Urinary bladder (tissue), 4 donors: ENCODE measurements around the gene OR4D2. TPM values are rescaled to one million over a fixed set of nuclear protein-coding genes. Genes with fewer than 3 reads are reported as not detected.

Experiments used
- DNase-seq: peaks from one replicate; pipeline ENCODE4 v3.0.0-alpha.2; 2015; ENCODE audit errors: extremely low spot score
- H3K27ac ChIP-seq: one replicate; pipeline ENCODE4 v1.5.1; 2013; ENCODE audit warnings: low read depth, mild to moderate bottlenecking, moderate library complexity
- H3K36me3 ChIP-seq: one replicate; pipeline ENCODE4 v1.6.1; 2013; ENCODE audit warnings: mild to moderate bottlenecking, moderate library complexity; ENCODE audit not compliant: insufficient read depth
- H3K4me1 ChIP-seq: one replicate; pipeline ENCODE4 v1.6.1; 2013; ENCODE audit warnings: mild to moderate bottlenecking, moderate library complexity; ENCODE audit not compliant: insufficient read depth
- H3K4me3 ChIP-seq: one replicate; pipeline ENCODE4 v1.5.1; 2013; ENCODE audit warnings: low read depth, low read length
- WGBS: extraction: QIAGEN DNeasy Blood & Tissue Kit; methylation state at CpG from one replicate; pipeline ENCODE4 v1.1.7; 2013; 5-methylcytosine and 5-hydroxymethylcytosine counted together
- polyA plus RNA-seq: library from polyadenylated mRNA; stranded (reverse); fragments of 200-250 nt; gene quantifications from one replicate; pipeline ENCODE4 v1.2.3, GENCODE V29; 2013
- total RNA-seq: library from RNA; depleted of rRNA; stranded (reverse); fragments of >200 nt; gene quantifications from one replicate; pipeline ENCODE4 v1.2.3, GENCODE V29; 2014
- donor health status: healthy with polysubstance abuse.
- donor health status: healthy.

OR4D2 gene
- total and polyA plus RNA-seq, 2 donors: not detected

DNA sequence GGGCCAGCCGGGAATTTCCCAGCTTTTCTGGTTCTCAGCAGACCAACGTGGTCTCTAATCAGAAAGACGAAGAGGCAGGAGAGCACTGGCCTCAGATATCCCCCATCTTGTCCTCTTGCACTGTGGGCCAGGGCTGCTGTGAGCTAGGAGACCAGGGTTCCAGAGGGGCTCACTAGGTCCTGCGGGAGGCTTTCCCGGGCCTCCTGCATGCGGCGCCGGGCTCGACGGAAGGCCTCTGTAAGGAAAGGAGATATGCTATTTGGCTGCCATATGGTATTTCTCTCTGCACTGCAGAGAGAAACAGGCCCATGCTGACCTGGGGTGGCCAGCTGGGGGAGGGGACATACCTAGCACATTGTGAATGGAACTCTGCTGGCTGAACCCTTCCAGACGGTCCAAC, 39.2 kb downstream of the OR4D2 start:
- DNase-seq: no peak
- Histone ChIP-seq H3K27ac (no peak overlapping the region), H3K4me1 (no peaks in the 10 kb centered on the region), H3K36me3 (no peaks in the 10 kb centered on the region), H3K4me3 (no peak overlapping the region)
- 91% methylated on average over 11 of the region's 11 CpGs for WGBS

DNA sequence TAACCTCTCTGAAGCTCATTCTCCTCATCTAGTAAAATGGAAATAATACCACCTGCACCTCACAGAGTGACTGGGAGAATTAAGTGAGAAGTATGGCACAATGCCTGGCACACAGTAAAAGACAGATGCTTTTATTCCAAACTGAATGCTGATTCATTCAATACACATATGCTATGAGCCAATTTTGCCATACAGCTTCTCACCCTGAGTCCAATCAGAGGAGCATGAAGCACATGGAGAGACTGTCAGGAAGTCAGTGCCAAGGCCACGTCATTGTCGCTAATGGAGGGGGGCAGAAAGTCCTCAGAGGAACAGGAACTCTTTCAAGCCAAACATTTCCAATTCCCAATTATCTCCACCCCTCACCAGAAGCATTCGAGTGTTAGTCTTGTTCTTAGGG, 40.7 kb downstream of the OR4D2 start:
- 89% methylated on average over 3 of the region's 3 CpGs for WGBS
- no peaks in the 10 kb centered on the region for H3K36me3 ChIP-seq
- H3K27ac ChIP-seq: no peak overlapping the region
- DNase-seq: no peak
- H3K4me3 ChIP-seq: no peak overlapping the region
- H3K4me1 ChIP-seq: no peaks in the 10 kb centered on the region

- WGBS: 94% methylated on average over 5 of the region's 5 CpGs
- Histone ChIP-seq H3K4me1 (no peaks in the 10 kb centered on the region), H3K27ac (no peak overlapping the region), H3K36me3 (no peaks in the 10 kb centered on the region), H3K4me3 (no peak overlapping the region)
- no peak for DNase-seq
Observed at GRCh38 chr17:58208344-58208743, 41.6 kb downstream of the OR4D2 start.

DNA sequence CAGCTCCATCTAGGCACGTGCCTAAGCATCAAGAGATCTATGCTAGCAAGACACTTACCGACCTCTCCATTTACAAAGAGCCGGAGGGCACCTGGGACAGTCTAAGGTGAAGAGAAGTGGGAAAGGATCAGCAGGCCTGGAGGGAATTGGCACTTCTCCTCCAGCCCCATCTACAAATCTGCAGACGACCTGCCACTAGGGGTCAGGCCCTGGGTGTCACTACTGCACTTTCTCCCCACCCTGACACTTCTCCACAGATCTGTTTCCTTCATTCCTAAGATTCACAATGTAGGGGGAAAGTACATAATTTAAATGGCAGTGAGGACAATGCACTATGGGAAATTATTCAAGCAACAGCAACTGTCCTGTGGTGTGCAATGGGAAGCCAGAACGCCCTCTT, 44.1 kb downstream of the OR4D2 start:
- no peaks in the 10 kb centered on the region for H3K36me3 ChIP-seq
- H3K4me3 ChIP-seq: no peak overlapping the region
- H3K4me1 ChIP-seq: no peaks in the 10 kb centered on the region
- DNase-seq: no peak
- 82% methylated on average over 5 of the region's 5 CpGs for WGBS
- no peak overlapping the region for H3K27ac ChIP-seq

DNA sequence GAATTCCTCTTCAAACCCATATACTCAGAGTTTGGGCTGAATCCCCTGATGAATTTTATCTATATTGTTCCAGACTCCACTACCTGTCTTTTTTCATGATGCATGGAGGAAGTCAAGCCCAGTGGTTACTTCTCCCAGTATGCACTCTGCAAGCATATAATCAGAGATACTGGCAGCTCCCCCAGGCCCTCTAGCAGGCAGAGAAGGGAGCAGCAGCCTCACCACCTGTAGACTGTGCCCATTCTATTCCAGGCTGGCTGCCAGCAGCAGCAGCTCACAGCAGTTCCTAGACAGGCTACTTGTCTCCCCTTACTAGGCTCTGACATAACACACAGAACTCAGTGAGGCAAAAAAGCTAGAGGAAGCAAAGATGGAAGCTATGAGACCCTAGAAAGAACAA, 48.9 kb downstream of the OR4D2 start:
- Histone ChIP-seq H3K4me1 (no peaks in the 10 kb centered on the region), H3K36me3 (no peaks in the 10 kb centered on the region), H3K4me3 (no peak overlapping the region), H3K27ac (no peak overlapping the region)
- DNase-seq: no peak

- no peak overlapping the region for H3K4me3 ChIP-seq
- no peak overlapping the region for H3K27ac ChIP-seq
- no peaks in the 10 kb centered on the region for H3K4me1 ChIP-seq
- 91% methylated on average over 3 of the region's 3 CpGs for WGBS
- DNase-seq: no peak
- H3K36me3 ChIP-seq: no peaks in the 10 kb centered on the region
Observed at GRCh38 chr17:58217766-58218165, 51.0 kb downstream of the OR4D2 start.

- 2% methylated on average over 56 of the region's 56 CpGs for WGBS
- H3K36me3 ChIP-seq: no peaks in the 10 kb centered on the region
- peak within 1 kb of the TSS; percentile 56 for H3K4me3 ChIP-seq
- no peaks in the 10 kb centered on the region for H3K4me1 ChIP-seq
- peak; percentile 66 for DNase-seq
- no peak within 1 kb of the TSS for H3K27ac ChIP-seq
Observed at GRCh38 chr17:58219007-58219788, 52.4 kb downstream of the OR4D2 start, which contains the start of gene MKS1. TSS of gene MKS1 (minus strand) at chr17:58219255. CDS start at chr17:58219230, 25 bp downstream.

DNA sequence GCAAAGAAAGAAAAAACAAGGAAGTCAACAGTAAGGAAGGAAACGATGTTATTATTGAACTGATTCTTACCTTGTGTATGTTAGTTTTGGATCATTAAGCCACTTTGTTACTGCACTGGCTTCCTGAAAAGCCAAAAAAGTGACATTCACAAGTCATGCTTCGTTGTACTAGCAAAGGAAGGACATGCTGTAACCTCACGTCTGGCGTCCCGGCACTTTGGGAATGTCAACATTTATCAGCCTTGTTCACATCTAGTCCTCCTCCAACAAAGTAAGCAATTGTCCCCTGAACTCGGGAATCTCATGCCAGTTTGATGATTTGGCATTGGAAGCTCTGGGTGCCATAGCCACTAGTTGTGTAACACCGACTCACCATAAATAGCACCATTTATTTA, 53.0 kb downstream of the OR4D2 start:
- H3K4me3 ChIP-seq: no peak overlapping the region
- no peaks in the 10 kb centered on the region for H3K36me3 ChIP-seq
- H3K4me1 ChIP-seq: no peaks in the 10 kb centered on the region
- 66% methylated on average over 7 of the region's 7 CpGs for WGBS
- DNase-seq: no peak
- H3K27ac ChIP-seq: no peak overlapping the region

Other genes starting within 250 kb of the OR4D2 start
- 14.9 TPM for gene CUEDC1, start 211.6 kb upstream of the OR4D2 start, total RNA-seq
- 57.1 TPM for gene CUEDC1, start 211.6 kb upstream of the OR4D2 start, polyA plus RNA-seq
- gene VEZF1, start 178.7 kb upstream of the OR4D2 start, total RNA-seq: 84.5 TPM
- gene VEZF1, start 178.7 kb upstream of the OR4D2 start, polyA plus RNA-seq: 58.7 TPM
- gene SRSF1, start 159.7 kb upstream of the OR4D2 start, total RNA-seq: 317 TPM
- 122 TPM for gene SRSF1, start 159.7 kb upstream of the OR4D2 start, polyA plus RNA-seq
- gene DYNLL2, start 83.6 kb upstream of the OR4D2 start, total RNA-seq: 16.8 TPM
- gene DYNLL2, start 83.6 kb upstream of the OR4D2 start, polyA plus RNA-seq: 38.5 TPM
- gene OR4D1, start 18.6 kb upstream of the OR4D2 start, total RNA-seq: not detected
- not detected for gene OR4D1, start 18.6 kb upstream of the OR4D2 start, polyA plus RNA-seq
- 0.11 TPM for gene EPX, start 25.7 kb downstream of the OR4D2 start, total RNA-seq
- gene EPX, start 25.7 kb downstream of the OR4D2 start, polyA plus RNA-seq: not detected
- 14.0 TPM for gene MKS1, start 52.3 kb downstream of the OR4D2 start, total RNA-seq
- 11.6 TPM for gene MKS1, start 52.3 kb downstream of the OR4D2 start, polyA plus RNA-seq
- gene LPO, start 71.6 kb downstream of the OR4D2 start, total RNA-seq: not detected
- gene LPO, start 71.6 kb downstream of the OR4D2 start, polyA plus RNA-seq: not detected
- 1.0 TPM for gene MPO, start 114.0 kb downstream of the OR4D2 start, total RNA-seq
- gene MPO, start 114.0 kb downstream of the OR4D2 start, polyA plus RNA-seq: 0.30 TPM
- gene TSPOAP1, start 161.8 kb downstream of the OR4D2 start, total RNA-seq: 7.4 TPM
- 19.1 TPM for gene TSPOAP1, start 161.8 kb downstream of the OR4D2 start, polyA plus RNA-seq
- gene SUPT4H1, start 185.2 kb downstream of the OR4D2 start, total RNA-seq: 41.9 TPM
- gene SUPT4H1, start 185.2 kb downstream of the OR4D2 start, polyA plus RNA-seq: 98.3 TPM